Suppressor macrophage (primary cell): ENCODE results near the gene PLA2G2C.
A peak's percentile ranks its signal among the peaks of the same experiment; 100 is the strongest.

Experiments
- DNase-seq, 4 experiments: peaks; one replicate each; pipeline ENCODE4 v3.0.0-alpha.2; 2020 to 2022

Gene PLA2G2C

GRCh38 chr1:20126806-20127440 is 59.4 kb downstream of the PLA2G2C start:
- no peak for DNase-seq

GRCh38 chr1:20126041-20126805 is 60.1 kb downstream of the PLA2G2C start:
- peak in 3 of 4 experiments; percentile 36 to 61 (median 53) for DNase-seq

- DNase-seq = no peak
Measured at GRCh38 chr1:20125100-20125499, 61.2 kb downstream of the PLA2G2C start.

GRCh38 chr1:20124456-20125057 is 61.8 kb downstream of the PLA2G2C start:
- DNase-seq = peak in 2 of 4 experiments; percentile 32 to 51

GRCh38 chr1:20123722-20124455 is 62.4 kb downstream of the PLA2G2C start:
- peak in 3 of 4 experiments; percentile 6 to 25 (median 19) for DNase-seq

- no peak for DNase-seq
Measured at GRCh38 chr1:20120796-20121195, 65.5 kb downstream of the PLA2G2C start.

GRCh38 chr1:20119347-20119746 is 67.0 kb downstream of the PLA2G2C start, which contains the start of gene PLA2G2D:
Gene PLA2G2D, minus strand, starts transcription at chr1:20119536. Its CDS starts 38 bp downstream, at chr1:20119498.
- peak in 1 of 4 experiments; percentile 27 for DNase-seq

- DNase-seq = no peak
Measured at GRCh38 chr1:20117236-20117635, 69.1 kb downstream of the PLA2G2C start.

GRCh38 chr1:20115916-20116315 is 70.4 kb downstream of the PLA2G2C start:
- no peak for DNase-seq

GRCh38 chr1:20115479-20115878 is 70.8 kb downstream of the PLA2G2C start:
- no peak for DNase-seq

- DNase-seq = no peak
Measured at GRCh38 chr1:20114021-20114648, 72.2 kb downstream of the PLA2G2C start.
